ENCODE data around the gene OSBPL6. TPM values are rescaled to one million over a fixed set of nuclear protein-coding genes. Genes with fewer than 3 reads are reported as not detected.
A peak's percentile ranks its signal among the peaks of the same experiment; 100 is the strongest.

Gene OSBPL6
- total and polyA plus RNA-seq, 2 of the 13 experiments (the other 11 are each of a cell fraction or from before 2014, with no cell fraction given), result 0.03 to 0.11 TPM

DNA sequence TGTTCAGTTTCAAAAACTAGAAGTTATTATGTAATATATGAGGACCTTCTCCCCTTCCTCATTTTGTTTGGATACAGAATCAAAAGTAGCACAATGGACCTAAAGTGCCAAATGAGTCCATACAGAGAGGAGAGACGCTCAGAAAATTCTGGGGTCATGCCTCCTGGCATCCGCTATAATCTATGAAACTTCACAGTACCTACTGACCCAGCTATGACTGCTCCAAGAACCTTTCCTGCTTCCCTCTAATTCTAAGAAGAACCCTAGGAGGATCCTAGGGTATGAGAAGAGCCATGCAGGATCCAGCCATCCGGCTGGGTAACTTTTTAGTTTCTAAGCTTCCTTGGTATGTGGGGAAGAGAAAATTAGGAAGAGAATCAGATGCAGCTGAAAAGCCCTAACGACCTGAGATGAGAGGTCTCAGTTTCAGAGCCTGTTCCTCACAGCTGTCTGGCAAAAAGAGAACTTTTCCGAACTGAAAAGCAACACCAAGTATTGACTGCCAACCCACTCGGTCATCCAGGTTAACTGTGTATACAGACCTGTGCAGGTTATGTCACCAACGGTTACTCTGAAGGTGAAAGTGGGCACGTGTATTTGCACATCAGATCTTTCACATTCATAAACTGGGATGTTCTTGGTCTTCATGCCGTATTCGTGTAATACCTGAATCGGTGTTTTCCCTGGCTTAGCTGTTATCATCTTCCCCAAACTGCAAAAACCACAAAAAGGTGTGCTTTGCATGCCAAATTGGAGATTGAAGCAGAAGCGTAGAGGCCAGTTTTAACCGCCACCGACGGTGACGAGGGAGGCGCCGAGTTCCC is 255.6 kb downstream of the OSBPL6 start (continued):
- no peak for TF ChIP-seq ZNF350 (CRISPR knock-in tag; IDR thresholded peaks at IDR 0.05; ENCODE audit: borderline replicate concordance, low read depth)
- TF ChIP-seq ATF7 (IDR thresholded peaks at IDR 0.05), result no peak
- TF ChIP-seq ATF7 (CRISPR knock-in tag; IDR thresholded peaks at IDR 0.05), result no peak
- TF ChIP-seq PCBP1 (IDR thresholded peaks at IDR 0.05; ENCODE audit: borderline replicate concordance, low read depth, low read length), result no peak
- 0 out of 2 replicates have a peak, but pooled peaks have one; percentile 7 for TF ChIP-seq ZNF205 (CRISPR knock-in tag; IDR thresholded peaks at IDR 0.05)
- peak; percentile 62; the same call in 1 of the 2 replicates for TF ChIP-seq GFI1 (CRISPR knock-in tag; IDR thresholded peaks at IDR 0.05; ENCODE audit: borderline replicate concordance)
- no peak for TF ChIP-seq POLR2AphosphoS2 (IDR thresholded peaks at IDR 0.05; ENCODE audit: low read depth, low read length)
- TF ChIP-seq ISL2 (CRISPR knock-in tag; IDR thresholded peaks at IDR 0.05), result no peak
- TF ChIP-seq ZNF530 (CRISPR knock-in tag; IDR thresholded peaks at IDR 0.05; ENCODE audit: low read depth), result no peak
- no peak for TF ChIP-seq BRD4 (CRISPR knock-in tag; IDR thresholded peaks at IDR 0.05)
- no peak for TF ChIP-seq NBN (conservative IDR thresholded peaks at IDR 0.05)
- TF ChIP-seq ZFY (CRISPR knock-in tag; IDR thresholded peaks at IDR 0.05), result no peak
- no peak for TF ChIP-seq SIN3A (IDR thresholded peaks at IDR 0.05; ENCODE audit: borderline replicate concordance, low read depth, low read length)
- TF ChIP-seq THYN1 (CRISPR knock-in tag; IDR thresholded peaks at IDR 0.05; ENCODE audit: borderline replicate concordance, low read depth), result 0 out of 2 replicates have a peak, but pooled peaks have one; percentile 53
- TF ChIP-seq ZNF557 (CRISPR knock-in tag; IDR thresholded peaks at IDR 0.05), result no peak
- TF ChIP-seq SYNCRIP (IDR thresholded peaks at IDR 0.05; ENCODE audit: insufficient read depth, low read depth, low read length), result no peak
- TF ChIP-seq FOXA1 (IDR thresholded peaks at IDR 0.05), result no peak
- TF ChIP-seq FOXA1 (CRISPR knock-in tag; IDR thresholded peaks at IDR 0.05), result 0 out of 2 replicates have a peak, but pooled peaks have one; percentile 10
- no peak for TF ChIP-seq ZNF362 (CRISPR knock-in tag; IDR thresholded peaks at IDR 0.05; ENCODE audit: borderline replicate concordance)
- TF ChIP-seq ZNF3 (CRISPR knock-in tag; IDR thresholded peaks at IDR 0.05), result no peak
- peak; percentile 87; the same call in 1 of the 2 replicates for TF ChIP-seq ATRX (CRISPR knock-in tag; IDR thresholded peaks at IDR 0.05; ENCODE audit: borderline replicate concordance)
- TF ChIP-seq BATF2 (CRISPR knock-in tag; IDR thresholded peaks at IDR 0.05), result no peak
- no peak for TF ChIP-seq NR2F6 (IDR thresholded peaks at IDR 0.05)
- no peak for TF ChIP-seq NR2F6 (CRISPR knock-in tag; IDR thresholded peaks at IDR 0.05)
- TF ChIP-seq, protein P1, sequence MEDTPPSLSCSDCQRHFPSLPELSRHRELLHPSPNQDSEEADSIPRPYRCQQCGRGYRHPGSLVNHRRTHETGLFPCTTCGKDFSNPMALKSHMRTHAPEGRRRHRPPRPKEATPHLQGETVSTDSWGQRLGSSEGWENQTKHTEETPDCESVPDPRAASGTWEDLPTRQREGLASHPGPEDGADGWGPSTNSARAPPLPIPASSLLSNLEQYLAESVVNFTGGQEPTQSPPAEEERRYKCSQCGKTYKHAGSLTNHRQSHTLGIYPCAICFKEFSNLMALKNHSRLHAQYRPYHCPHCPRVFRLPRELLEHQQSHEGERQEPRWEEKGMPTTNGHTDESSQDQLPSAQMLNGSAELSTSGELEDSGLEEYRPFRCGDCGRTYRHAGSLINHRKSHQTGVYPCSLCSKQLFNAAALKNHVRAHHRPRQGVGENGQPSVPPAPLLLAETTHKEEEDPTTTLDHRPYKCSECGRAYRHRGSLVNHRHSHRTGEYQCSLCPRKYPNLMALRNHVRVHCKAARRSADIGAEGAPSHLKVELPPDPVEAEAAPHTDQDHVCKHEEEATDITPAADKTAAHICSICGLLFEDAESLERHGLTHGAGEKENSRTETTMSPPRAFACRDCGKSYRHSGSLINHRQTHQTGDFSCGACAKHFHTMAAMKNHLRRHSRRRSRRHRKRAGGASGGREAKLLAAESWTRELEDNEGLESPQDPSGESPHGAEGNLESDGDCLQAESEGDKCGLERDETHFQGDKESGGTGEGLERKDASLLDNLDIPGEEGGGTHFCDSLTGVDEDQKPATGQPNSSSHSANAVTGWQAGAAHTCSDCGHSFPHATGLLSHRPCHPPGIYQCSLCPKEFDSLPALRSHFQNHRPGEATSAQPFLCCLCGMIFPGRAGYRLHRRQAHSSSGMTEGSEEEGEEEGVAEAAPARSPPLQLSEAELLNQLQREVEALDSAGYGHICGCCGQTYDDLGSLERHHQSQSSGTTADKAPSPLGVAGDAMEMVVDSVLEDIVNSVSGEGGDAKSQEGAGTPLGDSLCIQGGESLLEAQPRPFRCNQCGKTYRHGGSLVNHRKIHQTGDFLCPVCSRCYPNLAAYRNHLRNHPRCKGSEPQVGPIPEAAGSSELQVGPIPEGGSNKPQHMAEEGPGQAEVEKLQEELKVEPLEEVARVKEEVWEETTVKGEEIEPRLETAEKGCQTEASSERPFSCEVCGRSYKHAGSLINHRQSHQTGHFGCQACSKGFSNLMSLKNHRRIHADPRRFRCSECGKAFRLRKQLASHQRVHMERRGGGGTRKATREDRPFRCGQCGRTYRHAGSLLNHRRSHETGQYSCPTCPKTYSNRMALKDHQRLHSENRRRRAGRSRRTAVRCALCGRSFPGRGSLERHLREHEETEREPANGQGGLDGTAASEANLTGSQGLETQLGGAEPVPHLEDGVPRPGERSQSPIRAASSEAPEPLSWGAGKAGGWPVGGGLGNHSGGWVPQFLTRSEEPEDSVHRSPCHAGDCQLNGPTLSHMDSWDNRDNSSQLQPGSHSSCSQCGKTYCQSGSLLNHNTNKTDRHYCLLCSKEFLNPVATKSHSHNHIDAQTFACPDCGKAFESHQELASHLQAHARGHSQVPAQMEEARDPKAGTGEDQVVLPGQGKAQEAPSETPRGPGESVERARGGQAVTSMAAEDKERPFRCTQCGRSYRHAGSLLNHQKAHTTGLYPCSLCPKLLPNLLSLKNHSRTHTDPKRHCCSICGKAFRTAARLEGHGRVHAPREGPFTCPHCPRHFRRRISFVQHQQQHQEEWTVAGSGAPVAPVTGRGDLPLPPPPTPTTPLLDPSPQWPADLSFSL (CRISPR knock-in tag; IDR thresholded peaks at IDR 0.05), result 0 out of 2 replicates have a peak, but pooled peaks have one; percentile 16
